SH-SY5Y (cell line): Measurements from ENCODE around the gene WFDC5.

Experiments
- GATA2 ChIP-seq: IDR thresholded peaks from 2 replicates; pipeline ENCODE4 v1.6.1; 2011; ENCODE audit warnings: mild to moderate bottlenecking, low read depth, low read length
- GATA3 ChIP-seq: IDR thresholded peaks from 2 replicates; pipeline ENCODE4 v1.6.1; 2011; ENCODE audit warnings: low read depth, mild to moderate bottlenecking, low read length, moderate library complexity

GRCh38 chr20:45090481-45090880 is 24.5 kb downstream of the WFDC5 start:
- TF ChIP-seq GATA3 (no peak), GATA2 (no peak)
